ENCODE data around the gene SMIM14. TPM values are rescaled to one million over a fixed set of nuclear protein-coding genes. Genes with fewer than 3 reads are reported as not detected.
"Not testable (repeated sequence)": the region's sequence is repeated elsewhere in the genome, so short reads cannot be mapped to it uniquely, and the experiment has no call there.

The SMIM14 gene
- total RNA-seq, 1 donor from 2014 or later, result 58.4 TPM

DNA sequence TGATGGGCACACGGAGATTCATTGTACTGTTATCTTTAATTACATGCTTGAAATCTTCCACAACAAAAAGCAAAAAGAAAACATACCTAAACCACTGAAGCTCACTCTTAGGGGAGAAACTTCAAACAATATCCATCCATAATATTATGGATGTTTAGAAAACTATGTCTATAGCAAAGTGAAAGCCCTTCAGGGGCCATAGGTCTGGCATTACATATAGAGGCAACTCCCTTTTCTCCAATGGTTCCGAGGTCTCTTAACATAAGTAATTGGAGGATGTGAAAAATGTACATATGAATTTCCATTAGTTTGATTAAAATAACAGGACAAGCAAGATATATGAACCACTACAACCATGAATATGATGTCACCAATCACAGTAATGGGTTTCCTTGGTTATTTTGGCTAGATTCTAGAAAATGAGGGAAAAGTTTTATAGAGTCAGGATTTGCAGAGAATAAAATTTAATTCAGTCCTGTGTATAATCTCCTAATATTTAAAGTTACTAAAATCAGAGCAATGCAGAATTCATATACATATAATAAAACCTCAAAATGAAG is 122.2 kb downstream of the SMIM14 start:
- TF ChIP-seq, protein P1, sequence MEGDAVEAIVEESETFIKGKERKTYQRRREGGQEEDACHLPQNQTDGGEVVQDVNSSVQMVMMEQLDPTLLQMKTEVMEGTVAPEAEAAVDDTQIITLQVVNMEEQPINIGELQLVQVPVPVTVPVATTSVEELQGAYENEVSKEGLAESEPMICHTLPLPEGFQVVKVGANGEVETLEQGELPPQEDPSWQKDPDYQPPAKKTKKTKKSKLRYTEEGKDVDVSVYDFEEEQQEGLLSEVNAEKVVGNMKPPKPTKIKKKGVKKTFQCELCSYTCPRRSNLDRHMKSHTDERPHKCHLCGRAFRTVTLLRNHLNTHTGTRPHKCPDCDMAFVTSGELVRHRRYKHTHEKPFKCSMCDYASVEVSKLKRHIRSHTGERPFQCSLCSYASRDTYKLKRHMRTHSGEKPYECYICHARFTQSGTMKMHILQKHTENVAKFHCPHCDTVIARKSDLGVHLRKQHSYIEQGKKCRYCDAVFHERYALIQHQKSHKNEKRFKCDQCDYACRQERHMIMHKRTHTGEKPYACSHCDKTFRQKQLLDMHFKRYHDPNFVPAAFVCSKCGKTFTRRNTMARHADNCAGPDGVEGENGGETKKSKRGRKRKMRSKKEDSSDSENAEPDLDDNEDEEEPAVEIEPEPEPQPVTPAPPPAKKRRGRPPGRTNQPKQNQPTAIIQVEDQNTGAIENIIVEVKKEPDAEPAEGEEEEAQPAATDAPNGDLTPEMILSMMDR (IDR thresholded peaks at IDR 0.05; ENCODE audit: insufficient read depth, low read length, poor library complexity, severe bottlenecking), result no peak
- Histone ChIP-seq H3K27me3 (ENCODE audit: control insufficient read depth, insufficient read depth, low read length) (no peaks in the 10 kb centered on the region), H3K36me3 (ENCODE audit: control insufficient read depth, insufficient read depth, low read length) (no peaks in the 10 kb centered on the region), H3K4me3 (ENCODE audit: low read depth, low read length) (no peak overlapping the region)
- no peak for DNase-seq (ENCODE audit: low read depth)

DNA sequence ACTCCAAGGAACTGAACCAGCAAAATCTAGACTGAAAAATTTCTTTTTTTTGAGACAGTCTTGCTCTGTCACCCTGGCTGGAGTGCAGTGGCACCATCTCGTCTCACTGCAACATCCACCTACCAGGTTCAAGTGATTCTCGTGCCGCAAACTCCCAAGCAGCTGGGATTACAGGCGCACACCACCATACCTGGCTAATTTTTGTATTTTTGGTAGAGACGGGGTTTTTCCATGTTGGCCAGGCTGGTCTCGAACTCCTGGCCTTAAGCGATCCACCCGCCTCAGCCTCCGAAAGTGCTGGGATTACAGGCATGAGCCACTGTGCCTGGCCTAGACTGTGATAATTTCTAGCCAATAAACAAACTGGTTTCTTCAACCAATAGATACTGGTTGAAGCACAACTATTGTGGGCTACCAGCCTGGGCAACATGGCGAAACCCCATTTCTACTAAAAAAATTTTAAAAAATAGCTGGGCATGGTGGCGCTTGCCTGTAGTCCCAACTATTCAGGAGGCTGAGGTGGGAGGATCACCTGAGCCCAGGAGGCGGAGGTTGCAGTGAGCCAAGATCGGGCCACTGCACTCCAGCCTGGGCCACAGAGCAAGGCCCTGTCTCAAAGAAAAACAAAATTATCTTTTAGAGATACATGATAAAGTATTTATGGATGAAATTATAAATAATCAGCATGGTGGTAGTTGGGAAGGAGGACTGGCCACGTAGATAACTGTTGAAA is 122.8 kb downstream of the SMIM14 start:
- not testable (repeated sequence) for H3K36me3 ChIP-seq (ENCODE audit: control insufficient read depth, insufficient read depth, low read length); H3K4me3 ChIP-seq (ENCODE audit: low read depth, low read length); DNase-seq (ENCODE audit: low read depth); H3K27me3 ChIP-seq (ENCODE audit: control insufficient read depth, insufficient read depth, low read length)

DNA sequence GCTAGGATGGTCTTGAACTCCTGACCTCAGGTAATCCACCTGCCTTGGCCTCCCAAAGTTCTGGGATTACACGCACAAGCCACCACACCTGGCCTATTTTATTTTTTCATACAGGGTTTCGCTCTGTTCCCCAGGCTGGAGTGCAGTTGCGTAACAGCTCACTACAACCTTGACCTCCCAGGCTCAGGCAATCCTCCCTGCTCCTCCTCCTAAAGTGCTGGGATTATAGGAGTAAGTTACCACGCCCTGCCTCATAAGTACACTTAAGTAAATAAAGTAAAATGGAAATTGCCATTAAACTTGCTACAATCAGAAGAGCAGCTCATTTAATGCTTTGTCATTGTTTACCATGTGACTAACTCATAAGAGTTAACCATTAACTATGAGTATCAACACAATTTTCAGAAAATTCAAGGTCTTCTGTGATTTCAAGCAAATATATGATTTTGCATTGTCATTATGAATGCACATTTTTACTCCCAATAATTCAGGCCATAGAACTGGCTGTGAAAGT is 123.7 kb downstream of the SMIM14 start:
- Histone ChIP-seq H3K4me3 (ENCODE audit: low read depth, low read length) (no peak overlapping the region), H3K27me3 (ENCODE audit: control insufficient read depth, insufficient read depth, low read length) (no peaks in the 10 kb centered on the region), H3K36me3 (ENCODE audit: control insufficient read depth, insufficient read depth, low read length) (no peaks in the 10 kb centered on the region)
- no peak for DNase-seq (ENCODE audit: low read depth)
- TF ChIP-seq, protein P1 (IDR thresholded peaks at IDR 0.05; ENCODE audit: insufficient read depth, low read length, poor library complexity, severe bottlenecking), result no peak

DNA sequence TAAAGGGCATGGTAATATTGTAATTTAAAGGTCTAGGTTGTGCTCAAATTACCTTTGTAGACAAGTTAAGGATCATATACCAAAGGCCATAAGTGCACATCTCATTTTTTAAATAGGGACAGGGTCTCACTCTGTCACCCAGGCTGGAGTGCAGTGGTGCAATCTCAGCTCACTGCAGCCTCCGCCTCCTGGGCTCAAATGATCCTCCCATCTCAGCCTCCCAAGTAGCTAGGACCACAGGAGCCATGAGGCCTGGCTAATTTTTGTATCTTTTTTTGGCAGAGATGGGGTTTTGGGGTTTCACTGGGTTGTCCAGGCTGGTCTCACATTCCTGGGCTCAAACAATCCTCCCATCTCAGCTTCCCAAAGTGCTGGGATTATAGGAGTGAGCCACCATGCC is 124.4 kb downstream of the SMIM14 start:
- not testable (repeated sequence) for H3K27me3 ChIP-seq (ENCODE audit: control insufficient read depth, insufficient read depth, low read length); DNase-seq (ENCODE audit: low read depth); H3K4me3 ChIP-seq (ENCODE audit: low read depth, low read length); H3K36me3 ChIP-seq (ENCODE audit: control insufficient read depth, insufficient read depth, low read length)

DNA sequence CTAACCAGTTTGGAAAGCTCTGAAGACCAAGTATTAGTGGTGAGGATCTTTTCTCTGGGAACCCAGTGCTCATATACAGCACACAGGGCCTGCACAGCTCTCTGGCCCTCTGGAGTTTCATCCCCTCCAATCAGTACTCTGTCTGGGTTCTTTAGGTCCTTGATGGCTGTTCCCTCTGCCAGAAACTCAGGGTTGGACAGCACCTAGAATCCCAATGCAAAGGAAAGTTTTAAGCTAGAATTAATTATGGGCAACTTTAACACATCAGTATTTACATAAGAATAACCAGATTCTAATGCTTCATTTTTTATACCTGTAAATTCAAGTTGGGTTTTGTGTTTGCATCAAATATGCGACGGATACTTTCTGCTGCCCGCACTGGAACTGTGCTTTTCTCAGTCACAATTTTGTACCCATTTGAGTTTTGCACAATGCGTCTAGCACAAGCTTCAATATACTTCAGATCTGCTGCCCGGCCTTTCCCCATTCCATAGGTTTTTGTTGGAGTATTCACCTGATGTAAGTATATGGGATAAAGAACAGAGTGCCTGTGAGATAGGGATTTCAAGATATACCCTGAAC is 128.2 kb downstream of the SMIM14 start:
- Histone ChIP-seq H3K36me3 (ENCODE audit: control insufficient read depth, insufficient read depth, low read length) (peaks cover 2% of the 10 kb centered on the region), H3K4me3 (ENCODE audit: low read depth, low read length) (no peak overlapping the region)
- DNase-seq (ENCODE audit: low read depth), result no peak

DNA sequence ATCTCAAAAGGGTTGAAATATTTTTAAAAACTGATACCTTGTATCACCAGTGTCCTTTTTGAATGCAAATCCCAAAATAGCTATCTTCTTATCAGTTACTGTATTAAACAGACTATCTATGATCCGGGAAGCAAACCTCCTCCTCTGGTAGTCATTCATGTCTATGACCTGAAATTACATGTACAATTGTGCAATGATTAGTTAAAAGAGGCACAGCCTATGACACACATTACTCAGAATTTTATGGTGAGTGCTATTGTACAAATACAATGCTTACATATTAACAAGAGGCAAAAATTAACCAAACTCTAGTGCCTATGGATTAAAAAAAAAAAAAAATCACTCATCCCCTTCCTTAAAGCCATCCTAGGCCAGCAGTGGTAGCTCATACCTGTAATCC is 133.1 kb downstream of the SMIM14 start:
- TF ChIP-seq, protein P1 (IDR thresholded peaks at IDR 0.05; ENCODE audit: insufficient read depth, low read length, poor library complexity, severe bottlenecking), result no peak
- Histone ChIP-seq H3K36me3 (ENCODE audit: control insufficient read depth, insufficient read depth, low read length) (peaks cover 2% of the 10 kb centered on the region), H3K4me3 (ENCODE audit: low read depth, low read length) (no peak overlapping the region), H3K27me3 (ENCODE audit: control insufficient read depth, insufficient read depth, low read length) (no peaks in the 10 kb centered on the region)
- DNase-seq (ENCODE audit: low read depth), result no peak

More for the DNA sequence above, 128.2 kb downstream of the SMIM14 start:
- TF ChIP-seq, protein P1 (IDR thresholded peaks at IDR 0.05; ENCODE audit: insufficient read depth, low read length, poor library complexity, severe bottlenecking), result no peak
- no peaks in the 10 kb centered on the region for H3K27me3 ChIP-seq (ENCODE audit: control insufficient read depth, insufficient read depth, low read length)

Measured in kidney epithelial cell (primary cell).